ENCODE data around the gene RFC3. TPM values are rescaled to one million over a fixed set of nuclear protein-coding genes. Genes with fewer than 3 reads are reported as not detected.
A peak's percentile ranks its signal among the peaks of the same experiment; 100 is the strongest.

RFC3 gene
- total and polyA plus RNA-seq, 9 of the 15 experiments (the other 6 are each of a cell fraction or from before 2014, with no cell fraction given): 31.3 to 94.0 (median 54.0) TPM

GRCh38 chr13:33845572-33846302 is 27.8 kb downstream of the RFC3 start:
- DNase-seq (ENCODE audit: extremely low read depth in 1 of 4, low spot score in 3 of 4) (no peak), FAIRE-seq (no peak), ATAC-seq (peak; percentile 23; the same call in 1 of the 3 replicates)
- Histone ChIP-seq H3K9ac (ENCODE audit: insufficient read depth in 1 of 2, low read depth in 2 of 2, low read length in 2 of 2) (no peak overlapping the region), H3K27ac (ENCODE audit: extremely low read depth, low read depth, low read length) (no peak overlapping the region), H3K4me1 (replicated peaks in 1 of 2; ENCODE audit: control insufficient read depth in 2 of 2, insufficient read depth in 2 of 2, low read length in 2 of 2) (no peaks in the 10 kb centered on the region; a peak in 1 of 5 replicates), H3K27me3 (ENCODE audit: control insufficient read depth in 2 of 2, insufficient read depth in 2 of 2, low read length in 2 of 2) (no peaks in the 10 kb centered on the region), H3K36me3 (ENCODE audit: control insufficient read depth, insufficient read depth, low read length) (peaks cover 71% of the 10 kb centered on the region; the same call in 2 of the 3 replicates), H3K4me2 (ENCODE audit: insufficient read depth, low read length) (no peak overlapping the region), H2AFZ (ENCODE audit: low read depth, low read length) (no peak overlapping the region), H4K20me1 (replicated peaks; ENCODE audit: control insufficient read depth, insufficient read depth, low read length) (no peaks in the 10 kb centered on the region), H3K79me2 (ENCODE audit: control insufficient read depth, insufficient read depth, low read length) (no peaks in the 10 kb centered on the region), H3K4me3 (no peak overlapping the region), H3K9me1 (ENCODE audit: control insufficient read depth, insufficient read depth, low read length) (no peaks in the 10 kb centered on the region), H3K9me3 (replicated peaks; ENCODE audit: control insufficient read depth, insufficient read depth, low read depth, low read length) (no peaks in the 10 kb centered on the region)
- in situ Hi-C loops (cut with MboI) (no loop called here), intact Hi-C loops (cut with micrococcal nuclease) (no loop called here)
- ChIA-PET CTCF (ENCODE audit: low intra/inter-chr PET ratio) (no interaction called here), POLR2A (interaction anchor here (1.1 to 1.2 kb wide), 2 partner anchors 10 to 17 kb away, joined by 3 to 5 read pairs; no protein-coding TSS in a partner anchor)
- TF ChIP-seq DACH1 (IDR thresholded peaks at IDR 0.05; ENCODE audit: partially characterized antibody) (peak; percentile 16), SPI1 (IDR thresholded peaks at IDR 0.05; ENCODE audit: borderline replicate concordance, low read depth, low read length) (peak; percentile 44; the same call in 1 of the 2 replicates), KAT2B (IDR thresholded peaks at IDR 0.05; ENCODE audit: low read depth, low read length) (no peak)
- no TSS peak for BruUV-seq (replicated peaks)

- CTCF ChIA-PET (ENCODE audit: low intra/inter-chr PET ratio): no interaction called here
- intact Hi-C loops (cut with micrococcal nuclease): no loop called here
Measured at GRCh38 chr13:33846303-33847062, 28.5 kb downstream of the RFC3 start.

More at GRCh38 chr13:33846303-33847062, 28.5 kb downstream of the RFC3 start:
- no peaks in the 10 kb centered on the region for H3K9me3 ChIP-seq (replicated peaks; ENCODE audit: control insufficient read depth, insufficient read depth, low read depth, low read length)
- no peak; the same call in 2 of the 3 replicates for ATAC-seq
- H3K27ac ChIP-seq (ENCODE audit: extremely low read depth, low read depth, low read length): no peak overlapping the region
- no TSS peak for BruUV-seq (replicated peaks)
- in situ Hi-C loops (cut with MboI): no loop called here
- H4K20me1 ChIP-seq (replicated peaks; ENCODE audit: control insufficient read depth, insufficient read depth, low read length): no peaks in the 10 kb centered on the region
- no peak for FAIRE-seq
- H3K4me2 ChIP-seq (ENCODE audit: insufficient read depth, low read length): no peak overlapping the region
- no peaks in the 10 kb centered on the region for H3K79me2 ChIP-seq (ENCODE audit: control insufficient read depth, insufficient read depth, low read length)
- POLR2A ChIA-PET: interaction anchor here (1.1 to 1.2 kb wide), 2 partner anchors 9 to 18 kb away, joined by 3 to 5 read pairs; no protein-coding TSS in a partner anchor
- no peaks in the 10 kb centered on the region for H3K9me1 ChIP-seq (ENCODE audit: control insufficient read depth, insufficient read depth, low read length)
- H3K27me3 ChIP-seq (ENCODE audit: control insufficient read depth in 2 of 2, insufficient read depth in 2 of 2, low read length in 2 of 2): no peaks in the 10 kb centered on the region
- no peak overlapping the region for H3K4me3 ChIP-seq
- H3K9ac ChIP-seq (ENCODE audit: insufficient read depth in 1 of 2, low read depth in 2 of 2, low read length in 2 of 2): no peak overlapping the region
- peaks cover 66% of the 10 kb centered on the region; the same call in 2 of the 3 replicates for H3K36me3 ChIP-seq (ENCODE audit: control insufficient read depth, insufficient read depth, low read length)
- no peak for DNase-seq (ENCODE audit: extremely low read depth in 1 of 4, low spot score in 3 of 4)
- no peak overlapping the region for H2AFZ ChIP-seq (ENCODE audit: low read depth, low read length)
- no peaks in the 10 kb centered on the region; a peak in 1 of 5 replicates for H3K4me1 ChIP-seq (replicated peaks in 1 of 2; ENCODE audit: control insufficient read depth in 2 of 2, insufficient read depth in 2 of 2, low read length in 2 of 2)
- 95% methylated on average over 3 of the region's 10 CpGs for WGBS (ENCODE audit: insufficient coverage, low coverage, missing lambda C conversion rate)
- TF ChIP-seq ZBTB1 (CRISPR knock-in tag; IDR thresholded peaks at IDR 0.05; ENCODE audit: borderline replicate concordance, low read depth) (no peak), TEAD1 (CRISPR knock-in tag; IDR thresholded peaks at IDR 0.05) (no peak), ZC3H8 (IDR thresholded peaks at IDR 0.05) (no peak), MLX (CRISPR knock-in tag; conservative IDR thresholded peaks at IDR 0.05) (no peak), AFF4 (CRISPR knock-in tag; IDR thresholded peaks at IDR 0.05) (no peak), ZC3H11A (IDR thresholded peaks at IDR 0.05; ENCODE audit: low read depth, low read length) (no peak)
